Stimulated activated CD4-positive, alpha-beta T cell treated with anti-CD3 and anti-CD28 coated beads, TNF-alpha, amount 100 ng/mL, for 48 hours (primary cell): ENCODE data around the gene RCAN1.
A peak's percentile ranks its signal among the peaks of the same experiment; 100 is the strongest.

Experiments used
- DNase-seq, 3 donors: peaks; one replicate each; pipeline ENCODE4 v3.0.0-alpha.2; 2020; ENCODE audit warnings: low read depth in 3 of 3

Gene RCAN1

DNA sequence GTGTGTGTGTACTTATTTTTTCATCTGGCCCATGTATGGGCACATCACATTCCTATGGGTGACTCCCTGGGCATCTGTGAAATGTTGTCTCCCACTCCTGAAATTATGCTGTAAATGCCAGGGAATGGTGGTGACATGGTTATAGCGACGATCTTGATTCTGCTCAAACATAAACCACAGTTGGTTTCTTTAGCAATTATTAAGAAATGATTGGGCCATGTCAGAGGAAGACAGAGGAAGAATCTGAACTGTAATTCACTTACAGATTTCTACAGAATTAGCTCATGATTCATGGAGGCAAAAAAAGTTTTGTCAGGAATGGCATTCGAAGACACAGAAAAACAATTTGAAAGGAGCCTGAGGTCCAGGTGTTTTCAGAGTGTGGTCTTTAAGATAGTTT is 77.1 kb downstream of the RCAN1 start:
- DNase-seq, result no peak

DNA sequence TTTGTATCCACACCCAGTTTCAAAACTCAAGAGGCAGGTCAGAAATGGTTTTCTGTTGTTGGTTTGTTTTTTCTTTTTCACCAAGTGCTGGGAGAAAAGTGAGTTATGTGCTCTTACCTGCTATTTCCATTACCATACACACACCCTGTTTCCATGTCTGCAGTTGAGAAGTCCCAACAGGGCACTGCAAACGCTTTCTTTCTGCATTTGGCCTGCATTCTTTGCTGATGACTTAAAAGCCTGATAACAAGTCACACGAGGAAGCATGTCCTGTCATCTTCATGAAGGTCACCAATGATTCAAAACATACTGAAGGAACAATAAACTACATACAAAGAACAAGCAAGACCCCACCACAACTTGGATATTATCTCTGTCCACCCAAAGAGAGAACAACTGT is 78.1 kb downstream of the RCAN1 start:
- DNase-seq, result no peak

DNA sequence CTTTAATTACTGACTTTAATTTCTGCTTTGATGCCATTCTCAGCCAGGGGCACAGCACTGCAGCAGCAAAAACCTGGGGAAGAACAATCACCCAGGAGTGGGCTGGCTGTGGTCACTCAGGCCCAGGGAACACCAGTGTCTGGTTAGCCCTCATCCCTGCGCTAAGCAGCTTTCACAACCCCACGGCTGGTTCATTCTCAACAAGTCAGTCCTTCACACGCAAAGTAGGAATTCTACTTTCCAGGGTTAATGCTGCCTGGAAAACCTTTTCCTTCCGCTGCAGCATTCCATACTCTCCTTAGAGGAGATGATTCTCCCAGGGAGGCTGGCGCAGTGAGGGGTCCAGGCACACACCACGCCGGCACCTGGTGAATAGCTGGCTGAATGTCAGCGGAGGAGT is 78.6 kb downstream of the RCAN1 start:
- DNase-seq, result no peak

DNA sequence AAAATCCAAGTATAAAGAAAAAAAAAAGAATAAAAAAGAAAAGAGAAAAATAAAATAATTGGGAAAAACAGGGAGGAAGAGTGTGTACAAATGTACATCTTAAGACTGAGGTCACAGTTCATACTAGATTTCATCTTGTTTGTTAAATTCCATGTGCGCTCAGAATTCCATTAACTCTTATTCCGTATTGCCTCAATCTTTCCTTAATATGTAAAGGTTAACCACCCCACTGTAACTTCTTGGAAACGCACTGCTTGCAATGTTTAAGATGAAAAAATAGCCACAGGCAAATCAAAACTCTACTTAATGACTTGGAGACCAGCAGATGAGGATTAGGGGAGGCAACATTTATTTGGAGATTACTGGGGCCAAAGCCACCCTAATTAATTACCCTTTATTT is 79.0 kb downstream of the RCAN1 start:
- DNase-seq, result no peak

DNA sequence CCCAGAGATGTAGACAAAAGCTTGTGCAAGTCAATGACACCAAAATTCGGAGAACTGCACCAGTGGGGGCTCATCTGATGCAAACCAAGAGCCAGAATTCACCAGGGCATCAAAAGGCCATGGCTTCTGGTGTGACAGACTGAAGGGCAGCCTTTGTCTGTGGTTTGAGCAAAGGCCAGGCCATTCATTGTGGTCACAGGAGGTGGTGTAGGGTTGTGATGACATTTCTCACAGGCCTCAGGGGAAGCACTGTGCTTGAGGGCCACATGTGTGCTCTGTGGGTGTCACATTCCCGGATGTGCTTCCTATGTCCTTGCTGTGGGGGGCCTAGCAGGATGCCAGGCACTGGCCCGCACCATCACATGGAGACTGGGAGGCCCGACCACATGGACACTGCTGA is 80.4 kb downstream of the RCAN1 start:
- no peak for DNase-seq

DNA sequence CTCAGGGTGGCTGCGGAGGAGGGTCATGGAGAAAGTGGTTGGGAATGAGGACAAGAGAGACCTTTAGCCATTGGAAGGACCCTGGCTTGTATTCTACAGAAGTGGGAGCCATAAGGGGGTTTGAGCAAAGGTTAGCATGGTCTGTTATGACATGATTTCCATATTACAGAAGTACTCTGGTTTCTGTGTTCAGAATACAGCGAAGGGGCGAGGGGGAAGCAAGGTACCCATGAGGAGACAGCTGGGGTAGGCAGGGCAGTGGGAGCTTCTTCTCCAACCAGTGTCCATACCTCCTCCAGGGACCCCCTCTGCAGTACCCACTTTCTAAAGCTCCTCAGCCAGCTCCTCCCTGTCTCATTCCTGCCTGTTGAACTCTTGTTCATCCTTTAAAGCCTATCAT is 81.0 kb downstream of the RCAN1 start:
- DNase-seq, result no peak

DNA sequence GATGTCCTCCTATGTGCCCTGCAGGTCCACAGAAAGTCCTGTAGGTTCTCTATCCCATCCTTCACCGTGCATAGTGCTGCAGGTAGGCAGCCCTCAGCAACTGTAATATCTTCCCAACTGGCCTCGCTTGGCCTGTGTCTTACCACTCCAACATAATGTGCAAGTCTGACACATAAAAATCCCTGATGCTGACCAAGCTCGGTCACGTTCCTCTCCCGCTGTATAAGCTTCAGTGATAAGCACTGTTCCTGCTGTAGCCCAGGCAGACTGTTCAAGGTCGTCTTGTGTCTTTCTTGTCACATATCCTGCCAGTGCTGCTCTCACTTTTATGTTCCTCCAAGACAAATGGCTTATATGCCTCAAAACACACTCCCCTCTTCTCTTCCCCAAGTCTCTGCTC is 83.5 kb downstream of the RCAN1 start:
- no peak for DNase-seq

DNA sequence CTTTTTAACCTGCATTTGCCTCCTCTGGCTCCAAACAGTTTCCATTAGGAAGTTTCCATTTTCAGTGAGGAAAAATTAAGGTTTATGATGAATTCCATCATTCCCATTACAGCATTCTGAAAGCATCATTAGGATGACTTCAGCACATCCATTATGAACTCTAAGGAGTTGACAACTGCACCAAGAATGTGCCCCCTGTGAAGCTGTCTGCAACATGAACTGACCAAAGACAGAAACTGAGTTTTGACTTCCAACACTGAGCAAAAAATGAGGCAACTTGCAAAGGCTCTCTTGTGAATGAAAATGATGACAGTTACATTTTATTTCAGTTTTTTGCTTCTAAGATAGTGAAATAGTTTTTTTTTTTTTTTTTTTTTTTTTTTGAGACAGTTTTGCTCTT is 84.7 kb downstream of the RCAN1 start:
- no peak for DNase-seq

DNA sequence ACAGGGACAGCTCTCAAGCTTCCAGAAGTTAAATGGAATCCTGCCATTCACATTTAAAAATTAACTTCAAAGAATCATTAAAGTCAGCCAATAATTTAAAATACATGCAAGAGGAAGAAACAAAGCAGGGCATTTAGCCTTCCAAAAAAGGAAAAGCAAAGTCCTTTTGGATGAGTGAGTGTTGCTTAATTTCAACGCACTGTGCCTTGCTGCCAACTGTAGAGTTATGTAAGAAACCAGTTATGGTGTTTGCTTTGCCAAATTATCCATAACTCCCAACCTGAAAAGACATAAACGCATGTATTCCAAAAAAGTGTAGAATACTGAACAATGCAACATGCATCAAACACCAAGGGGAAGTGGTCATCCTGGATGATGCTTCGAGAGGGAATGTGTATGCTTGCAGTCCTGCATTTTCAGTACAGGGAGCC is 86.8 kb downstream of the RCAN1 start:
- no peak for DNase-seq

DNA sequence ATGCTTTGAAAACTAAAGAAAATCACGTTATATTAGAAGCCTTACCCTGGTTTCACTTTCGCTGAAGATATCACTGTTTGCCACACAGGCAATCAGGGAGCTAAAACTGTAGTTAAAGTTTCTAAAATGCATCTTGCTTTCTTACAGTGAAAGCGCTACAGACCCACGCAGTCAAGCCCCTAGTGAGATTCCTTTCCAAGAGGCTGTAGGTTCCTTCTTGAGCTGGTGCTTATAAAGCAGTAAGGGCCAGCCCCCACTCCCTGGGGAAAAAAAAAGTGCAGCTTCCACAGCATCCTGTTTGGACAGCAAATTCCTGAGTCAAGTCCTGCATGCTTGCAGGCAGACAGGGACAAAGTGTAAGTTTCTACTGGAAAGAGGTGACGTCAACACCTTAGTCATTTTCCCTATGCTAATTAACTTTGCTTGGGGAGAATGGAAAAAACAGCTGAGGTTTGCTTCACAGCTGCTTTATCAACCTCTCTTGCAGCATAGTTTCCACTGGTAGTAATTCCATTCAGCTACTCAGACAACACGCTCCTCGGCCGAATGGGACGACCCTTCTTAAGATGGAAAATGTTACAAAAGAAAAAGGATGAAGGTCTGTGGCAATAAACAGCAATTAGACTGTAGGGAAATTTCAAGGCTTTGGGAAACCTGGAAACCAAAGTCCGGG is 88.2 kb downstream of the RCAN1 start:
- peak; percentile 5 to 26 (median 22) for DNase-seq

DNA sequence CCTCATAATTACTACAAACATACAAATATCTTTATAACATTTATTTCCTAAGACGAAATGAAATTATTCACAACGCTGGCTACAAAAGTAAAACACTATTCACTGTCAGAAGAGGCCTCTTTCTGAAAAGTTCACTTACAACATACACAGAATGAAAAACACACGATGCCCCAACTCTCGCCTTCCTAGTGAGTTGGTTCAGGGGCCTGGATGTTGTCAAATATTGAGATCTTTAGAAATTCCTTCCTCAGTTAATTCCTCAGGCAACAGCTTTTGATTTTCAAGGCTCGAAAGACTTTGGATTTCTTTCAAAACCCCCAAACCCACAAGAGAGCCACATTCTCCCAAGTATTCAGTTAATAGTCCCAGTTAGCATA is 88.7 kb downstream of the RCAN1 start:
- no peak for DNase-seq

DNA sequence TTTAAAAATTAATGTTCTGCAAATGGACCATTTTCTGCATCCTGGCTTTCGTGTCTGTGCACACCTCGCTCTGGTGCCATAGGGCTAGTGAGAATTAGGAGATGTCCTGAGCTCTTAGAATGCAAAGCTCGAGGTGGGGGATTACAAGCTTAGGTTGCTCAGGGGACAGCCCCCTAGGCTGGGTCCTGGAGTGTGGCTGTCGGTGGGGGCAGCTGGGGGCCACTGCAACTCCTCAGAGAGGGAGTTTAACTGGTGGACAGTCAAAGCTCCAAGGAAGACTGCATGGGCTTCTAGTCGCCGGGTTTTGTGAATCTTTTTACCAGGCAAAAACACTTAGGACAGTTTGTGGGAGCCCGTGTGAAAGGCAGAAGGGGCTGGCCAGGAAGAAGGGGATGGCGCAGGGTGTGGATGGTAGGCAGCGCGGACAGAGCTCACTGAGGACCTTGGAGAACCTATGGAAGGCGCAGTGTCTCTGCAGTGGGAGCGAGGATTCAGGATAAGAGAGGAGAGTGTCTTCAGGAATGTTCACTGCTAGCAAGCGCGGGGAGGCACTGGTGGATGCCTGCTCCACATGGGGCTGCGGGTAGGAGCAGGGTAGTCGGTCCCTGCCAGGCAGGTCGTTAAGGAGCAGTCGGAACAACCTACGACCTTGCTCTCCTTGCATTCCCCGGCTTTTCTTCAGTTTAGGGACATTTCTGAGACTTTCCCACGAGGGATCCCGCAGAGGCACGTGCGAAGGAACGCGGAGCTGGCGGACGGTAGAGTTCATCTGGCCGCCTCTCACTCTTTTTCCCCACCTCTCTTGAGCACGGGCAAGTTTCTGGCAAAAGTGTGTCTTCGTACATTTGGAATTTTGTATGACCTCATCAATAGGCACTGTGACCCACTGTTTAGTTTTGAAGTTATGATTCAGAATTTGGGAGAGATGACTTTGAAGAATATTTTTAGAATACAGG is 90.0 kb downstream of the RCAN1 start:
- DNase-seq, result no peak

DNA sequence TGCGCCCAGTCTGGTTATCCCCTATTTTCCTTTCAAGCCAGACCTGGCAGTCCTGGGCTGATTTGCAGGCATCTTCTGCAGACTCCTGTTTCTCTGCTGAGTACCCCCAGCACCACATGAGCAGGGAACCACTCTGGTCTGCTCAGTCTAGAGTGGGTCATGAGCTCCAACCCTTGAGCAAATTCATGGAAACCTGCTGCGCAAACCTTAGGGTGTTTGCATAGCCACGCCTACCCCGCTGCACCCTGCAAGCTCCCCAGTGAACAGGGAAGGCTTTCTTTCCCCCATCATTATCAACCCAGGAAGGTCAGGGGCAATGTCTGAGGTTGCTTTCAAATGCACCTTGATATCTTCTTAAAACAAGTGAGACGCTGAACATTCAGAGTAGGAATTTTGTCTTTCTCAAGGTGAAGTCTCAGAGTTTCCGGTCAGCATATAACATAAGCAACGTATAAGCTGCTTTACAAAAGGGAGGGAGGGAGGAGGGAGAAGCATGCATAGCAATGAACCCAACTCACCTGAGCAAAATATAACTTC is 91.8 kb downstream of the RCAN1 start:
- DNase-seq, result no peak

DNA sequence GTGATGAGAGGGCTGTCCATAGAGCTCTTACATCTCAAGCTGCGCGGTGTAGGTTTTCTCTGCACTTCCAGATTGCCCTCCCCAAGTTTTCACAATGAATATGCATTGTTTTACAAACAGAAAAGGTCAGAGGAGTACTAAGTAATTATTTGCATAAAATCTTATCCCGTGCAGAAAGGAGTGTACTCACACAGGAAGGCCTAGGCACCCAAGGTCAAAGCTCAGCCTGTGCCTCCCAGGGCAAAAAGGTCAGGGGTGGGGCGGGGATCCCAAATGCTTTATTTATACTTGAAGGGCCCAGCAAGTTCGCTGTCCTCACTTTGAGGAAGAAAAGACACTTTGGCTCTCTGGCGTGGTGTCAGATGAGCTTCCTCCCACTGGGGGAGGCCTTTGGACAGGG is 92.6 kb downstream of the RCAN1 start:
- DNase-seq, result no peak

DNA sequence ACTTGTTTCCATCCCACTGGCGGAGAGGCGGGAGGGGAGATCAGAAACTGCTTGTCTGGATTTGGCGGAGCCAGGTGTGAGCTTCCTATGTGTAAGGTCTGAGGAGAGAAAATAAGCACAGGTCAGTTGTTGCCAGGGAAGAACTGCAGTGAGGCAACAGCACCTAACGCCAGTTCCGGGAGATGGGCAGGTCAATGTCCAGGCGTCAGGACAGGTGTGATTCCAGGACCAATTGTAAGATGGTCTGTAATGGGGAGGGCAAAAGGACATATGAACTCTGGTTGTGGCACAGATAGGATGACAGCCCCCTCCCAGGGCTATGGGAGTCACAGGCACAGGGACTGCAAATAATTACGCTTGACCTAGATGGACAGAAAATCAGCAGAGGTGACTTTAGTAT is 93.4 kb downstream of the RCAN1 start:
- DNase-seq, result no peak

DNA sequence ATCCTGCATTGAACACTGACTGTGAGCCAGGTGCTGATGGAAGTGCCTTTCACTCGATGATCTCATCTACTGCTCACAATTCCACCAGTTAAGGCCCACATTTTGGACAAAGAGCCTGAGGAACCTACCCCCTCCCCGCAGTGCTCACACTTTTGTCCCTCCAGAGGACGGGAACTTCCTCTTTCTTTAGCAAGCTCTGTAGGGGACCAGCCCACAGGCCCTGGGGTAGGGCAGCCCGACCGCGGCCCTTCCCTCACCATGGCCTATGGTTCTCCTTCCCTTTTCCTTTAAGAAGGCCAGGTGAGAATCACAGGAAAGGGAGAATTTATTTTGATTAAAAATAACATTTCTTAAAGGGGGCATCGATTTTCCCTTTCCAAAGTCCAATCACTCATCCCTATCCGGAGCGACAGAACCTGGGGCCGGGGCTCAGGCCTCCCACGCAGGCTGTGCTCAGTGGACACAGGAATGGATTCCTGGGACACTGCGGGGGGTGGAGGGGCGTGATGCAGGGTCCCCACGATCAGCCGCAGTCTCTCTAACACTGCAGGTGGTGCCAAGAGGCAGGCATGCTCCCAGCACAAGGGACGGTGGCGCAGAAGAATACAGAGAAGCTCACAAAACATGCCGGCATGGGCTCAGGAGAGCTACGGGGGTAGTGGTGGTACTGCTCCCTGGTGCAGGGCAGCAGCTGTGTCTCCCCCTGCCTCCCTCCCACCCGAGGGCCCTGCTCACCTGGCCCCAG is 94.0 kb downstream of the RCAN1 start:
- DNase-seq, result no peak

DNA sequence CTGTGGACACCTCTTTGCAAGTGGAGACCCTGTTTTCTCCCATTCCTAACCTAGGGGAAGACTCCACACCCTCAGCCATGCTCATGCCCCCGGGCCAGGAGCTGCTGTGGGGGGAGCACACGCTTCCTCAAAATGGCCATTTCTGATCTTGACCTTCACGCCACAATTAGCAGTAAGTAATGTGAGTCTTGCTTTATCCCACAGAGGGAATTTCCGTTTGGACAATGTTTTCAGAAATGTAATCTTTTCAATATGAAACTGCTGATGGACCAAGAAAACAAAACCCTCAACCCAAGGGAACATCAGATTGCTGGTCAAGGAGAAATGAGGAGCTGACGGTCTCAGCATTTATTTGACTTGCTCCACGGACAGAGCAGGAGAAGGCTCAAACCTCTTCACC is 94.6 kb downstream of the RCAN1 start:
- DNase-seq, result no peak

DNA sequence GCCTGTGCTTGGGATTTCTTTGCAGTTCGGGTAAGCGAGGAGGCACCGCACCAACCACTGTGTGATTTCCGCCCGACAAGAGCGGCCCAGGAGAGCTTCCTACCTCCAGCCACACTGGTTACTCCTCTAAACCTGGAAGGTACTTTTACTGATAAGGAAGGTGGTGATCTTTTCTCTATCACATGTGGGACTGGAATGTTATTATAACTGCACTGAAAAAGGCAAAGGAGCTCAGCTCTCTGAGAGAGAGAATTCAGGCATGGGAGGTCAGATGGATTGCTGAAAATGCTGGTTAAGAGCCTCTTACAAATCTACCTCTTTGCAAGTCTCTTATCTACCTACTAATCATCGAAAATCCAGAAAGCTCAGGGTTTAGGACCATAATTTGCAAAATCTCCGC is 95.2 kb downstream of the RCAN1 start:
- no peak for DNase-seq

DNA sequence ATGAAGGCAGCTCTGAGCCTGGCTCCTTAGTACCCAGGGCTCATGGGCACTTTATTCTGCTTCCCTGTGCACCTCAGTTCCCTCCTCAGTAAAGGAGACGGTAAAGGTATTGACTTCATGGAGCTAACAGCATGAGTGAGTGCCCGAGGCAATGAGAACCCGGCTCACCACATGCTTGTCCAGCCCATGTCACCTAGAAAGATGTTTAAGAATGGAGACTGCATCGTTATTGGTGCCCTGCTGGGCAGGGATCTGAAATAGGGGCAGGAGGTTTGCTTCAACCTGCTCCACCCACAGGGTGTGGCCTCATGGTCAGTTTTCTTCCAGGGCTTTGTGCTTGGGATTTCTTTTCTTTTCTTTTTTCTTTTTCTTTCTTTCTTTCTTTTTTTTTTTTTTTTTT is 95.9 kb downstream of the RCAN1 start:
- DNase-seq, result no peak

DNA sequence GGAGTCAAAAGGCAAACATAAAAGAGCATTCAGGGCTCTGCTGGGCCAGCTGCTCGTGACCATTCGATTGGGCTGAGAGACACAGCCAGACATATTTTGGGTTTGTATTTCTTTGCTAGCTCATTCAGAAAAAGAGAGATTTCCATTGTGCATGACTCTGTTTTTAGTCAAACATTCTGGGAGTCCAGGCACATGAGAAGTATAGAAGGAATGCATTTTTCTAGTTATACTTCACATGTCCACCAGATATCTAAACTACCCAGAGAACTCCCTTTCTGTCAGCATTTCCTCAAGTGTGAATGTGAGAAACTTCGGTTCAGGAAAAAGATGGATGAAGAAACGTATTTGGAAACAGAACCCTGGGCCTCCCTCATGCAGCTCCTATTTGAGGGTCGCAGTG is 96.6 kb downstream of the RCAN1 start:
- DNase-seq, result no peak

DNA sequence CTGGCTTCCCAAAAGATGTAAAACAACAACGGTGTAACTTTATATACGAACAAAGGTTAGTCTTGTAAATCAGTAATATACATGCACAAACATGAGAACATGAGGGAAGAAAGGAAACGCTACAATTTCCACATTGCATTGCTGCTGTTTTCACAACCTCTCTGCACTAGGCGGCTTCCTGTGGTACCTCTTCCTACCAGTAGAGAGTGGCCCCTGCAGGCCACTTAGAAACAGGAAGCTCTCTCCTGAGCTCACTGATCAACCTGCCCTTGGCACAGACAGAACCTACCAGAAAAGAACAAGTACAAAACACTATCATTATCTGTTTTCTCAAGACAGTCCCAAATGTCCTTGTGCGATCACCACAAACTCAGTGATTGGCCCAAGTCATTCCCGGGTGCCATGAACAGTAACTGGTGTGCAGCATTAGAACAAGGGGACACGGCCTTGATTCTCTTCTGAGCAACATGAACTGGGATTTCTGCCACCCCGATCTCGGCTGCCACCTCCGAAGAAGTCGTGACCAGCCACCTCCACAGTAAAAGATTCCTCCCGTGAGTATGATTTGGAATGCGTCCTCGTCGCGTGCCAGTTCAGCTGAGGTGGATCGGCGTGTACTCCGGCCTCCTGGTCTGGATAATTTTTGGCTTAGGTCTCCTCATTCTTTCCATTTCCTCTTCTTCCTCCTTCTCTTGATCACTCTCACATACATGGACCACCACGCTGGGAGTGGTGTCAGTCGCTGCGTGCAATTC is 97.2 kb downstream of the RCAN1 start:
- DNase-seq, result no peak

DNA sequence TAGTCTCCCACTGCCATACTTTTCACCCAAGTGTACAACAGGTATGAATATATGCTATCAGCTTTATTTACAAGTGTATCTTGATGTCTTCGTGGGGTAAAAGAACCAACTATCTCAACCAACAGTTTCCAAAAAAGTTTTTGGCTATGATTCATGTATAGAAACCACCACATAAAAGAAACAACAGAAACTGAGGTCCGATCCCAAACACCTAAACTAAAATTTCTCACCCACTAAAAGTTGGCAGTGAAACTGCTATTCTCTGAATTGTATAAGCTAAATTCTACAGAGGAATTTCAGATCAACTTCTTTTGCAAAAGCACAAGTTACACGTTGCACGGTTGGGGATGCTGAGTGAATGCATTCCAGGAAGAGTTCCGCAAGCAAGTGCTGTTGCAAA is 97.9 kb downstream of the RCAN1 start:
- DNase-seq, result no peak
